Endothelial cell of umbilical vein (primary cell): ENCODE data around the gene NUDCD3.

Source experiments
- EZH2 ChIP-seq: IDR thresholded peaks from 2 replicates; pipeline ENCODE4 v1.6.1; 2012; ENCODE audit warnings: borderline replicate concordance, low read depth, mild to moderate bottlenecking, moderate library complexity, low read length, inconsistent platforms; ENCODE audit not compliant: severe bottlenecking
- JUN ChIP-seq: IDR thresholded peaks from 2 replicates; pipeline ENCODE4 v1.6.1; 2011; ENCODE audit warnings: borderline replicate concordance, low read depth; ENCODE audit not compliant: insufficient read length, insufficient read depth
- MAX ChIP-seq: IDR thresholded peaks from 2 replicates; pipeline ENCODE4 v1.6.1; 2011; ENCODE audit not compliant: insufficient read depth, insufficient read length
- MYC ChIP-seq: IDR thresholded peaks from one replicate; pipeline ENCODE4 v1.6.1; 2011; ENCODE audit warnings: mild to moderate bottlenecking, low read depth, low read length
- POLR2A ChIP-seq: IDR thresholded peaks from 2 replicates; pipeline ENCODE4 v1.6.1; 2012; ENCODE audit warnings: low read depth, mild to moderate bottlenecking, control low read depth, low read length
- POLR2AphosphoS5 ChIP-seq: IDR thresholded peaks from 2 replicates; pipeline ENCODE4 v1.6.1; 2012; ENCODE audit warnings: low read depth, mild to moderate bottlenecking, control low read depth, low read length, moderate library complexity; ENCODE audit not compliant: insufficient read depth
- TF ChIP-seq, protein P1 (sequence below), 2 donors: IDR thresholded peaks; 1 replicate in 1 of 2; 2 replicates in 1 of 2; pipeline ENCODE4 v1.5.1; 2011; ENCODE audit warnings: low read length in 2 of 2, mild to moderate bottlenecking in 2 of 2, moderate library complexity in 2 of 2, control low read depth in 1 of 2, inconsistent platforms in 1 of 2, low read depth in 1 of 2; ENCODE audit not compliant: insufficient read depth in 1 of 2; ENCODE audit errors: extremely low read depth in 1 of 2

DNA sequence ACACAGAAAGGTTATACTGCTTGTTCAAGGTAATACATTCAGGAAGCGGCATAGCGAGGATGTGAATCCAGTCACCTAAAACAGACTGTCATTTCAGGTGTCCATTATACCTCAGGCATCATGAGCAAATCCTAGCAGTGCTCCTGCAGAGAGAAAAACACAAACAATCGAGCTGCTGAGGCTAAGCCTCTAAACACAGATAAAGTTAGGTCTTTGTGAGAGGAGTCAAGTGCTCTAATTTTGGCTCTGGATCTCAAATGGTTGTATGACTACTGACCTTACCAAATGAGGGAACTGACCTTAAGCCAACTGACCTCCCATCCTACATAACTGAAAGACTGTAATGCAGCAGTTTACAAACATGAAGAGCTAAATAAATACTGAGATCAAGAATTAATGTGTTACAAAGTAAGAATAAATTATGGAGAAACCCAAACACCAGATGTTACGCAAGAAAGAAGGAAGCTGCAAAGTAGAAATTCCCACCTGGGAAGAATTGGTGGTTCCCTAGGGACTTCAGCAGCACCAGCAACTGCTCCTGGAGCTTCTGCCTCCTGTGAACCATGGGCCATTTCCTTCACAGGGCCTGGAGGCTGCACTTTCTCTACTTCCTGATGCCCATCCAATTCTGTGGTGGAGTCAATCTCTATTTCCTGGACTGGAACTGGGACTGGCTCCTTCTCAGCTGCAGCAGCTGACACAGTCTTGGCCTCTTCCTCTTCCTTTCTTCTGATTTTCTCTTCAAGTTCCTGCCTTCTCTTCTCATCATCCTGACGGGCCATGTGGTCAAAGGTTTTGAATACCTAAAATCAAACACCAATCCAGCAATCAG, 5.8 kb downstream of the NUDCD3 start:
- no peak for TF ChIP-seq MAX
- TF ChIP-seq, protein P1, sequence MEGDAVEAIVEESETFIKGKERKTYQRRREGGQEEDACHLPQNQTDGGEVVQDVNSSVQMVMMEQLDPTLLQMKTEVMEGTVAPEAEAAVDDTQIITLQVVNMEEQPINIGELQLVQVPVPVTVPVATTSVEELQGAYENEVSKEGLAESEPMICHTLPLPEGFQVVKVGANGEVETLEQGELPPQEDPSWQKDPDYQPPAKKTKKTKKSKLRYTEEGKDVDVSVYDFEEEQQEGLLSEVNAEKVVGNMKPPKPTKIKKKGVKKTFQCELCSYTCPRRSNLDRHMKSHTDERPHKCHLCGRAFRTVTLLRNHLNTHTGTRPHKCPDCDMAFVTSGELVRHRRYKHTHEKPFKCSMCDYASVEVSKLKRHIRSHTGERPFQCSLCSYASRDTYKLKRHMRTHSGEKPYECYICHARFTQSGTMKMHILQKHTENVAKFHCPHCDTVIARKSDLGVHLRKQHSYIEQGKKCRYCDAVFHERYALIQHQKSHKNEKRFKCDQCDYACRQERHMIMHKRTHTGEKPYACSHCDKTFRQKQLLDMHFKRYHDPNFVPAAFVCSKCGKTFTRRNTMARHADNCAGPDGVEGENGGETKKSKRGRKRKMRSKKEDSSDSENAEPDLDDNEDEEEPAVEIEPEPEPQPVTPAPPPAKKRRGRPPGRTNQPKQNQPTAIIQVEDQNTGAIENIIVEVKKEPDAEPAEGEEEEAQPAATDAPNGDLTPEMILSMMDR (IDR thresholded peaks at IDR 0.05; ENCODE audit: extremely low read depth in 1 of 2, insufficient read depth in 1 of 2, low read depth in 1 of 2, low read length in 2 of 2) = no peak
- no peak for TF ChIP-seq POLR2AphosphoS5
- TF ChIP-seq POLR2A = no peak
- no peak for TF ChIP-seq EZH2
- TF ChIP-seq MYC = no peak
- no peak for TF ChIP-seq JUN
